Measurements from ENCODE around the gene ITSN2.

The ITSN2 gene

DNA sequence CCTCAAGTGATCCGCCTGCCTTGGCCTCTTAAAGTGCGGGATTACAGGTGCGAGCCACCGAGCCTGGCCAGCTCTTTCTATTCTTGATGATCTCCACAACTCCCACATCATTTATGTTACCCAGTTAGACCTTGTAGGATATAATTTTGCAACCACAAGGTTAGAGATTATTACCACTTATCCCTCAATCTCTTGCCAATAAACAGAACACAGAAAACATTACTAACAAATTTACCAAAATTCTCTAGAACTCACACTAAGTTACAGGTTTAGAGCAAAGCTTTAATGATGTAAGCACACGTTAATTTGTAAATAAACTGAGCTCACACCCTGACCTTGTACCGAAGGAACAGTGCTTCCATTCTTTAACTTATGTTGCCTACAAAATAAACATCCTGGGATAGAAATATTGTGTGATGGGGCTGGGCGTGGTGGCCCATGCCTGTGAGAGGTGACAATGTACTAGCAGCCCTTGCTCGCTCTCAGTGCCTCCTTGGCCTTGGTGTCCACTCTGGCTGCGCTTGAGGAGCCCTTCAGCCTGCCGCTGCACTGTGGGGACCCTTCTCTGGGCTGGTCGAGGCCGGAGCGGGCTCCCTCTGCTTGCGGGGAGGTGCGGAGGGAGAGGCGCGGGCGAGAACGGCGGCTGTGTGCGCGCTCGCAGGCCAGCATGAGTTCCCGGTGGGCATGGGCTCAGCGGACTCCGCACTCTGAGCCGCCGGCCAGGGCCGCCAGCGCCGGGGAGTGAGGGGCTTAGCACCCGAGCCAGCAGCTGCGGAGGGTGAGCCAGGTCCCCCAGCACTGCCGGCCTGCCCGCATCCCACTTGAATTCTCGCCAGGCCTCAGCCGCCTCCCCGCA is 42.1 kb upstream of the ITSN2 start:
- no peak for DNase-seq (ENCODE audit: low read depth)
- TF ChIP-seq, protein P1, sequence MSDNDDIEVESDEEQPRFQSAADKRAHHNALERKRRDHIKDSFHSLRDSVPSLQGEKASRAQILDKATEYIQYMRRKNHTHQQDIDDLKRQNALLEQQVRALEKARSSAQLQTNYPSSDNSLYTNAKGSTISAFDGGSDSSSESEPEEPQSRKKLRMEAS (IDR thresholded peaks at IDR 0.05; ENCODE audit: low read depth, low read length) = no peak
- TF ChIP-seq, protein P2, sequence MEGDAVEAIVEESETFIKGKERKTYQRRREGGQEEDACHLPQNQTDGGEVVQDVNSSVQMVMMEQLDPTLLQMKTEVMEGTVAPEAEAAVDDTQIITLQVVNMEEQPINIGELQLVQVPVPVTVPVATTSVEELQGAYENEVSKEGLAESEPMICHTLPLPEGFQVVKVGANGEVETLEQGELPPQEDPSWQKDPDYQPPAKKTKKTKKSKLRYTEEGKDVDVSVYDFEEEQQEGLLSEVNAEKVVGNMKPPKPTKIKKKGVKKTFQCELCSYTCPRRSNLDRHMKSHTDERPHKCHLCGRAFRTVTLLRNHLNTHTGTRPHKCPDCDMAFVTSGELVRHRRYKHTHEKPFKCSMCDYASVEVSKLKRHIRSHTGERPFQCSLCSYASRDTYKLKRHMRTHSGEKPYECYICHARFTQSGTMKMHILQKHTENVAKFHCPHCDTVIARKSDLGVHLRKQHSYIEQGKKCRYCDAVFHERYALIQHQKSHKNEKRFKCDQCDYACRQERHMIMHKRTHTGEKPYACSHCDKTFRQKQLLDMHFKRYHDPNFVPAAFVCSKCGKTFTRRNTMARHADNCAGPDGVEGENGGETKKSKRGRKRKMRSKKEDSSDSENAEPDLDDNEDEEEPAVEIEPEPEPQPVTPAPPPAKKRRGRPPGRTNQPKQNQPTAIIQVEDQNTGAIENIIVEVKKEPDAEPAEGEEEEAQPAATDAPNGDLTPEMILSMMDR (IDR thresholded peaks at IDR 0.05; ENCODE audit: low read depth, low read length) = no peak
- no peak for TF ChIP-seq POLR2A (IDR thresholded peaks at IDR 0.05; ENCODE audit: extremely low read depth, insufficient read length)
- TF ChIP-seq MYC (IDR thresholded peaks at IDR 0.05; ENCODE audit: low read depth, low read length) = no peak
- H3K4me3 ChIP-seq (ENCODE audit: low read depth, low read length) = no peak overlapping the region

DNA sequence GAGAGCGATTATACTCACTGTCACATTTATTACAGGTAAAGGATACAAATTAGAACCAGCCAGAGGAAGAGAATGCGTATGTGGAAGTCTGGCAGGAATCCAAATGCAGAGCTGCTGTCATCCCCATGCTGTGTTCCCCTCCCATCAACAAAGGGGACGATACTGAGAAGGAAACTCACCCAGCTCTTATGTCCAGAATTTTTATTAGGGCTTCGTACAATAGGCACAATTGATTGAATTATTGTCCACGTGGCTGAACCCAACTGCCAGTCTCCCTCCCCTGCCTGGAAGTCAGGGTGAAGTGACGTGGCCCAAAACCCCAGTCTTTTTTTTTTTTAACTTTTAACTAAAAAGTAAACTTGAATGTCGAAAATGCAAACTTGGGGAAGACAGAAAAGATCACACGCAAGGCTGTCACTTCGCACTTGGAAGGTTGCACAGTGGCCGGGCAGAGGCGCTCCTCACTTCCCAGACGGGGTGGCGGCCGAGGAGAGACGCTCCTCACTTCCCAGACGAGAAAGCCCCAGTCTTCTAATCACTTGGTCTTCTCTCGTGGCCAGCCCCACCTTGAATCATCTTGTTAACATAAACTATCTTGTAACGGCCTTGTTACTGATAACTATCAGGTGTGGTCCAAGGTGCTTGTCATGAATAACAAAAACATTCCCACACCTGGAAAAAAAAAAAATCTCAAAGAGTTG is 40.0 kb upstream of the ITSN2 start:
- TF ChIP-seq, protein P1 (IDR thresholded peaks at IDR 0.05; ENCODE audit: low read depth, low read length) = no peak
- TF ChIP-seq POLR2A (IDR thresholded peaks at IDR 0.05; ENCODE audit: extremely low read depth, insufficient read length) (no peak), MYC (IDR thresholded peaks at IDR 0.05; ENCODE audit: low read depth, low read length) (no peak)
- TF ChIP-seq, protein P2 (IDR thresholded peaks at IDR 0.05; ENCODE audit: low read depth, low read length) = no peak
- no peak for DNase-seq (ENCODE audit: low read depth)
- no peak overlapping the region for H3K4me3 ChIP-seq (ENCODE audit: low read depth, low read length)

DNA sequence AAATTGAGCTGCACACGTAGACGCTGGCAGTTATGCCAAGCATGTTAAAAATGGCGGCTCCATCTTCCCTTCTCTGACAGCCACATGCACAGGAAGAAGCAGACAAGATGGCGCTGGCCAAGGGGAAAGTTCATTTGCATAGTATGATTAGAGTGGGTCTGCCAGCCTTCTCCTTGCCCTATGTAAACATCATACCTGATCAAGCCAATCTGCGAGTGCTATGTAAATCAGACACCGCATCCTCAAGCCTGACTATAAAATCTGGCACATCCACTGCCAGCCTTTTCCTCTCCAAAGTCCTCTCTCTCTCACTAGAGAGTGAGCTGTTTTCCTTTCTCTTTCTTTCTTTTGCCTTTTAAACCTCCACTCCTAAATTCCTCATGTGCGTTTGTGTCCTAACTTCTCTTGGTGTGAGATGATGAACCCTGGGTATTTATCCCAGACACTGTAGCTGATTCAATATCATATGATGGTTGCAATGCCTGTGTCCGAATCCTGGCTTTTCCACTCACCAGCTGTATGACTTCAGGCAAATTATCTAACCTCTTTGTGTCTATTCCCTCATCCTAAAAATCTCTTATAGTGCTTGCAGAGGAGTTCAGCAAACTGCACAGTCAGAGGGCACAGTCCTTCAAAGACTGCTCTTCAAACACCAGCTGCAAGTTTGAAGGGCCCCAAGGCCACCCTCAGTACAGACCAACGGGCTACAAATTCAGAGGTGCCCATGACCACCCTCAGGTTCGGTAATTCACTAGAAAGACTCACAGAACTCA is 39.3 kb upstream of the ITSN2 start:
- TF ChIP-seq POLR2A (IDR thresholded peaks at IDR 0.05; ENCODE audit: extremely low read depth, insufficient read length) = no peak
- TF ChIP-seq, protein P2 (IDR thresholded peaks at IDR 0.05; ENCODE audit: low read depth, low read length) = no peak
- TF ChIP-seq, protein P1 (IDR thresholded peaks at IDR 0.05; ENCODE audit: low read depth, low read length) = no peak
- TF ChIP-seq MYC (IDR thresholded peaks at IDR 0.05; ENCODE audit: low read depth, low read length) = no peak
- no peak for DNase-seq (ENCODE audit: low read depth)
- H3K4me3 ChIP-seq (ENCODE audit: low read depth, low read length) = no peak overlapping the region

DNA sequence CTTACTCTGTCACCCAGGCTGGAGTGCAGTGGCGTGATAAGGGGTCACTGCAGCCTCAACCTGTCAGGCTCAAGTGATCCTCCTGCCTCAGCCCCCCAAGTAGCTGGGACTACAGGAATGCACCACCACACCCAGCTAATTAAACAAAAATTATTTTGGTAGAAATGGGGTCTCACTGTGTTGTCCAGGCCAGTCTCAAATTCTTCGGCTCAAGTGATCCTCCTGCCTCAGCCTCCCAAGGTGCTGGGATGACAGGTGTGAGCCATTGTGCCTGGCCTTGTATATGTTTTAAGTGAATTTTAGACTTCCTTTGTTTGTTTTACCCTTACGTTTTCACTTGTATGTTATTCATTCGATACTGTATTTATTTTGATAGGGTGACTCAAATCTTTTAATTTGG is 34.7 kb upstream of the ITSN2 start:
- DNase-seq (ENCODE audit: low read depth) = no peak
- TF ChIP-seq, protein P2 (IDR thresholded peaks at IDR 0.05; ENCODE audit: low read depth, low read length) = no peak
- TF ChIP-seq, protein P1 (IDR thresholded peaks at IDR 0.05; ENCODE audit: low read depth, low read length) = no peak
- TF ChIP-seq MYC (IDR thresholded peaks at IDR 0.05; ENCODE audit: low read depth, low read length) (no peak), POLR2A (IDR thresholded peaks at IDR 0.05; ENCODE audit: extremely low read depth, insufficient read length) (no peak)
- H3K4me3 ChIP-seq (ENCODE audit: low read depth, low read length) = no peak overlapping the region

DNA sequence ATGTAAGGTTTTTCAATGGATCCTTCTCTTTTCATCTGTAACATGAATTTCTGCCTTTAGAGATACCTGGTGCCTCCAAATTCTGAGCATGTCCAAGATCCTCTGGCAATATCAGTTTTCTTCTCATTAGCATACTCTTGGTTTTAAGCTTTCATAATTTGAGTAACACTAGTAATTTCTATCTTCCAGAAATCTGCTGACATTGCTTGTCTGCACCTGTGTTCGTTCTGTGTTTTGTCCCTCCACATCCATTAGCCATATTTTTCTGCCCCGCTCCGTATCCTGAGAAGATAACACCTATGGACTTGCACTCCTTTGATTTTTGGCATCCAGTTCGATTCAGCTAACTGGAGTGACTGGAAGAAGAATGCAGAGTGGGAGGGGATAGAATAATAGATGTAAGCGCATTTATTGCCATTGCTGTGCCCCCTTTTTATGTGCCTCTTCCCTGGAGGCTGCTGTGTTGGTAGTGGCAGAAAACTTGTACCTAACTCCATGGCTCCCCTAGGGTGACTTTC is 32.3 kb upstream of the ITSN2 start:
- no peak for DNase-seq (ENCODE audit: low read depth)

More for the DNA sequence above, 32.3 kb upstream of the ITSN2 start:
- H3K4me3 ChIP-seq (ENCODE audit: low read depth, low read length) = no peak overlapping the region
- TF ChIP-seq MYC (IDR thresholded peaks at IDR 0.05; ENCODE audit: low read depth, low read length) = no peak
- TF ChIP-seq, protein P1 (IDR thresholded peaks at IDR 0.05; ENCODE audit: low read depth, low read length) = no peak
- TF ChIP-seq, protein P2 (IDR thresholded peaks at IDR 0.05; ENCODE audit: low read depth, low read length) = no peak
- no peak for TF ChIP-seq POLR2A (IDR thresholded peaks at IDR 0.05; ENCODE audit: extremely low read depth, insufficient read length)

Measured in NB4 (cell line).